NT2/D1 (cell line): Measurements from ENCODE around the gene COBL.

Source experiments
- SUZ12 ChIP-seq: IDR thresholded peaks from 2 replicates; pipeline ENCODE4 v1.6.1; 2011; ENCODE audit not compliant: insufficient read length, insufficient read depth; ENCODE audit errors: extremely low read depth
- YY1 ChIP-seq: IDR thresholded peaks from 2 replicates; pipeline ENCODE4 v1.6.1; 2011; ENCODE audit not compliant: insufficient read length, insufficient read depth
- ZNF274 ChIP-seq: IDR thresholded peaks from 2 replicates; pipeline ENCODE4 v1.6.1; 2011; ENCODE audit warnings: mild to moderate bottlenecking, low read depth, low read length

DNA sequence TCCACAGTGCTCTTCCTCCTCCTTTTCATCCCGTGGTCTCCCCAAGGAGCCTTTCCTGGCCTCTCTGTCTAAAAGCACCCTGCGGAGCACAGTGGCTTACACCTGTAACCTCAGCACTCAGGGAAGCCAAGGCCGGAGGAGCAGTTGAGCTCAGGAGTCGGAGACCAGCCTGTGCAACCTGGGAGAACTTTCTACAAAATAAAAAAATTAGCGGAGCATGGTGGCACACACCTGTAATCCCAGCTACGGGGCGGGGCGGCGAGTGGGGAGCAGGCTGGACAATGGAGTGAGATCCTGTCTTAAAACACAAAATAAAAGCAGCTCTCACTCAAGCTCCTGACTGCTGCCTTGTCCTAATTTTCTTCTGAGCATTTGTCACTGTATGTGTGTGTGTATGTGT is 1.4 kb upstream of the COBL start:
- TF ChIP-seq YY1 (no peak), ZNF274 (no peak), SUZ12 (no peak)
